Measurements from ENCODE around the gene CCNL2. TPM values are rescaled to one million over a fixed set of nuclear protein-coding genes. Genes with fewer than 3 reads are reported as not detected.

The CCNL2 gene
- total RNA-seq, 1 experiment from 2014 or later: 142 TPM

DNA sequence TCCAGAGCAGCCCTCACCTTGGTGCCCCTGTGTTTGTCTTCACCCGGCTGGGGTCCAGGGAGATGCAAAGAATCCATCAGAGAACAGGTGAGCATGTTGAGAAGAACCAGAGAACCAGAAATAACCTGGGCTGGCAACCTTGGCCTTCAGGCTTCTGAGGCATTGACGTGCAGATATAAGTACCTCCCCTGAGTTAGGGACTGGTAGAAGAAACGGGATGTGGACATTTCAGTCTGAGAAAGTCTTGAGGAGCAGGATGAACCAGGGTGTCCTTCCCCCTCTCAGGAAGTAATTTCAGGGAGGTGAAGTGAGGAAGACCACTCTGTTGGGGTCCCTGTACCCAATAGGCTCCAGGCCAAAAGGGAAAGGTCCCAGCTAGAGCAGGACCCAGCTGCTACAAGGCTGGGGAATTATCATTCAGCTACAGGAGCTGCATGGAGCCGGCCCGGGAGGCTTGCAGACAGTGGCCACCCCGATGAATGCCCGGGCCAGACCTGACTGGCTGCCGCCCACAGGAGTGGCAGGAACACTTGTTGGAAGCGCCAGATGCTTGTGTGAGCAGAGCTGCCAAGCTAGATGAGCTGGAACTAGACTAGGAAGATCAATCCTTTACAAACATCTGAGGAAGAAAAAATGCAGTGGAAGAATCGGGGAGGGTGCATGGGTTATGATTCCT is 22.4 kb downstream of the CCNL2 start:
- H3K27ac Mint-ChIP-seq: peak overlapping the region; percentile 60; the same call in 1 of the 2 replicates
- ChIA-PET POLR2A (no interaction called here), CTCF (interaction anchor here (1.0 to 1.4 kb wide), 4 partner anchors 21 to 77 kb away, joined by 3 to 6 read pairs (median 3); partner anchors contain the start of gene CCNL2)
- TF ChIP-seq MXD4 (CRISPR knock-in tag; IDR thresholded peaks at IDR 0.05; ENCODE audit: borderline replicate concordance) (no peak), CREM (CRISPR knock-in tag; IDR thresholded peaks at IDR 0.05) (no peak), FOXK1 (CRISPR knock-in tag; IDR thresholded peaks at IDR 0.05) (no peak), FOXJ3 (CRISPR knock-in tag; IDR thresholded peaks at IDR 0.05; ENCODE audit: borderline replicate concordance) (no peak), NR2C2 (CRISPR knock-in tag; IDR thresholded peaks at IDR 0.05) (no peak), TEAD4 (CRISPR knock-in tag; IDR thresholded peaks at IDR 0.05) (no peak), ZNF138 (CRISPR knock-in tag; conservative IDR thresholded peaks at IDR 0.05) (no peak), ZNF396 (CRISPR knock-in tag; IDR thresholded peaks at IDR 0.05; ENCODE audit: borderline replicate concordance) (no peak), ESRRA (CRISPR knock-in tag; IDR thresholded peaks at IDR 0.05; ENCODE audit: borderline replicate concordance) (no peak), NFATC4 (CRISPR knock-in tag; IDR thresholded peaks at IDR 0.05) (no peak), RORB (CRISPR knock-in tag; IDR thresholded peaks at IDR 0.05) (no peak), ZNF219 (CRISPR knock-in tag; IDR thresholded peaks at IDR 0.05; ENCODE audit: borderline replicate concordance) (no peak), SMAD3 (CRISPR knock-in tag; IDR thresholded peaks at IDR 0.05; ENCODE audit: borderline replicate concordance) (no peak), GABPB1 (CRISPR knock-in tag; IDR thresholded peaks at IDR 0.05) (no peak)
- TF ChIP-seq, protein P1, sequence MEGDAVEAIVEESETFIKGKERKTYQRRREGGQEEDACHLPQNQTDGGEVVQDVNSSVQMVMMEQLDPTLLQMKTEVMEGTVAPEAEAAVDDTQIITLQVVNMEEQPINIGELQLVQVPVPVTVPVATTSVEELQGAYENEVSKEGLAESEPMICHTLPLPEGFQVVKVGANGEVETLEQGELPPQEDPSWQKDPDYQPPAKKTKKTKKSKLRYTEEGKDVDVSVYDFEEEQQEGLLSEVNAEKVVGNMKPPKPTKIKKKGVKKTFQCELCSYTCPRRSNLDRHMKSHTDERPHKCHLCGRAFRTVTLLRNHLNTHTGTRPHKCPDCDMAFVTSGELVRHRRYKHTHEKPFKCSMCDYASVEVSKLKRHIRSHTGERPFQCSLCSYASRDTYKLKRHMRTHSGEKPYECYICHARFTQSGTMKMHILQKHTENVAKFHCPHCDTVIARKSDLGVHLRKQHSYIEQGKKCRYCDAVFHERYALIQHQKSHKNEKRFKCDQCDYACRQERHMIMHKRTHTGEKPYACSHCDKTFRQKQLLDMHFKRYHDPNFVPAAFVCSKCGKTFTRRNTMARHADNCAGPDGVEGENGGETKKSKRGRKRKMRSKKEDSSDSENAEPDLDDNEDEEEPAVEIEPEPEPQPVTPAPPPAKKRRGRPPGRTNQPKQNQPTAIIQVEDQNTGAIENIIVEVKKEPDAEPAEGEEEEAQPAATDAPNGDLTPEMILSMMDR (IDR thresholded peaks at IDR 0.05): no peak
- TF ChIP-seq, protein P2, sequence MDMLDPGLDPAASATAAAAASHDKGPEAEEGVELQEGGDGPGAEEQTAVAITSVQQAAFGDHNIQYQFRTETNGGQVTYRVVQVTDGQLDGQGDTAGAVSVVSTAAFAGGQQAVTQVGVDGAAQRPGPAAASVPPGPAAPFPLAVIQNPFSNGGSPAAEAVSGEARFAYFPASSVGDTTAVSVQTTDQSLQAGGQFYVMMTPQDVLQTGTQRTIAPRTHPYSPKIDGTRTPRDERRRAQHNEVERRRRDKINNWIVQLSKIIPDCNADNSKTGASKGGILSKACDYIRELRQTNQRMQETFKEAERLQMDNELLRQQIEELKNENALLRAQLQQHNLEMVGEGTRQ (CRISPR knock-in tag; IDR thresholded peaks at IDR 0.05): no peak
- TF ChIP-seq, protein P3, sequence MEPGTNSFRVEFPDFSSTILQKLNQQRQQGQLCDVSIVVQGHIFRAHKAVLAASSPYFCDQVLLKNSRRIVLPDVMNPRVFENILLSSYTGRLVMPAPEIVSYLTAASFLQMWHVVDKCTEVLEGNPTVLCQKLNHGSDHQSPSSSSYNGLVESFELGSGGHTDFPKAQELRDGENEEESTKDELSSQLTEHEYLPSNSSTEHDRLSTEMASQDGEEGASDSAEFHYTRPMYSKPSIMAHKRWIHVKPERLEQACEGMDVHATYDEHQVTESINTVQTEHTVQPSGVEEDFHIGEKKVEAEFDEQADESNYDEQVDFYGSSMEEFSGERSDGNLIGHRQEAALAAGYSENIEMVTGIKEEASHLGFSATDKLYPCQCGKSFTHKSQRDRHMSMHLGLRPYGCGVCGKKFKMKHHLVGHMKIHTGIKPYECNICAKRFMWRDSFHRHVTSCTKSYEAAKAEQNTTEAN (CRISPR knock-in tag; IDR thresholded peaks at IDR 0.05): no peak
- TF ChIP-seq, protein P4, sequence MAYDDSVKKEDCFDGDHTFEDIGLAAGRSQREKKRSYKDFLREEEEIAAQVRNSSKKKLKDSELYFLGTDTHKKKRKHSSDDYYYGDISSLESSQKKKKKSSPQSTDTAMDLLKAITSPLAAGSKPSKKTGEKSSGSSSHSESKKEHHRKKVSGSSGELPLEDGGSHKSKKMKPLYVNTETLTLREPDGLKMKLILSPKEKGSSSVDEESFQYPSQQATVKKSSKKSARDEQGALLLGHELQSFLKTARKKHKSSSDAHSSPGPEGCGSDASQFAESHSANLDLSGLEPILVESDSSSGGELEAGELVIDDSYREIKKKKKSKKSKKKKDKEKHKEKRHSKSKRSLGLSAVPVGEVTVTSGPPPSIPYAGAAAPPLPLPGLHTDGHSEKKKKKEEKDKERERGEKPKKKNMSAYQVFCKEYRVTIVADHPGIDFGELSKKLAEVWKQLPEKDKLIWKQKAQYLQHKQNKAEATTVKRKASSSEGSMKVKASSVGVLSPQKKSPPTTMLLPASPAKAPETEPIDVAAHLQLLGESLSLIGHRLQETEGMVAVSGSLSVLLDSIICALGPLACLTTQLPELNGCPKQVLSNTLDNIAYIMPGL (CRISPR knock-in tag; IDR thresholded peaks at IDR 0.05): no peak
- TF ChIP-seq, protein P5, sequence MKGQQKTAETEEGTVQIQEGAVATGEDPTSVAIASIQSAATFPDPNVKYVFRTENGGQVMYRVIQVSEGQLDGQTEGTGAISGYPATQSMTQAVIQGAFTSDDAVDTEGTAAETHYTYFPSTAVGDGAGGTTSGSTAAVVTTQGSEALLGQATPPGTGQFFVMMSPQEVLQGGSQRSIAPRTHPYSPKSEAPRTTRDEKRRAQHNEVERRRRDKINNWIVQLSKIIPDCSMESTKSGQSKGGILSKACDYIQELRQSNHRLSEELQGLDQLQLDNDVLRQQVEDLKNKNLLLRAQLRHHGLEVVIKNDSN (CRISPR knock-in tag; IDR thresholded peaks at IDR 0.05): no peak
- TF ChIP-seq, protein P6, sequence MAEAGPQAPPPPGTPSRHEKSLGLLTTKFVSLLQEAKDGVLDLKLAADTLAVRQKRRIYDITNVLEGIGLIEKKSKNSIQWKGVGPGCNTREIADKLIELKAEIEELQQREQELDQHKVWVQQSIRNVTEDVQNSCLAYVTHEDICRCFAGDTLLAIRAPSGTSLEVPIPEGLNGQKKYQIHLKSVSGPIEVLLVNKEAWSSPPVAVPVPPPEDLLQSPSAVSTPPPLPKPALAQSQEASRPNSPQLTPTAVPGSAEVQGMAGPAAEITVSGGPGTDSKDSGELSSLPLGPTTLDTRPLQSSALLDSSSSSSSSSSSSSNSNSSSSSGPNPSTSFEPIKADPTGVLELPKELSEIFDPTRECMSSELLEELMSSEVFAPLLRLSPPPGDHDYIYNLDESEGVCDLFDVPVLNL (CRISPR knock-in tag; IDR thresholded peaks at IDR 0.05; ENCODE audit: borderline replicate concordance, low read depth): no peak
- no peaks in the 10 kb centered on the region for H3K9me3 Mint-ChIP-seq
- no peak for DNase-seq (ENCODE audit: low spot score)
- H3K4me3 Mint-ChIP-seq: peak overlapping the region; percentile 82
- ATAC-seq: no peak
- H3K27me3 Mint-ChIP-seq (ENCODE audit: low read depth): no peaks in the 10 kb centered on the region
- peaks cover 3% of the 10 kb centered on the region; the same call in 1 of the 2 replicates for H3K4me1 Mint-ChIP-seq
- peaks cover 8% of the 10 kb centered on the region; the same call in 1 of the 2 replicates for H3K36me3 Mint-ChIP-seq

Measured in WTC11 (cell line).